Panc1 (cell line): Measurements from ENCODE around the gene DAB1. TPM values are rescaled to one million over a fixed set of nuclear protein-coding genes. Genes with fewer than 3 reads are reported as not detected.

Source experiments
- ATAC-seq: fragments of 200-7000 bp; cut with Tn5 transposase; 2 replicates; pipeline ENCODE4 v1.9.1; 2020; ENCODE audit warnings: mild to moderate bottlenecking, moderate library complexity
- BruUV-seq: library from RNA; stranded (reverse); fragments of 400-500 nt; replicated peaks from 2 replicates; lab custom pipeline; 2021; lab: Mats Ljungman, UMichigan
- CTCF ChIA-PET: fragments of 300-600 bp; sonication (Branson Sonifier 250); formaldehyde crosslinking; loops from one replicate; lab custom pipeline; 2022; ENCODE audit warnings: antibody characterized with exemption; lab: Charles Lee
- POLR2A ChIA-PET: fragments of 300-600 bp; sonication (Branson Sonifier 250); formaldehyde crosslinking; loops from one replicate; lab custom pipeline; 2022; ENCODE audit warnings: antibody characterized with exemption; lab: Charles Lee
- DNase-seq: peaks from one replicate; pipeline ENCODE4 v3.0.0-alpha.2; 2010; ENCODE audit warnings: low read depth, low spot score
- H3K27ac ChIP-seq: 2 replicates; pipeline ENCODE4 v1.5.1; 2011; ENCODE audit warnings: mild to moderate bottlenecking, low read length, inconsistent platforms
- H3K27me3 ChIP-seq: fragments of 200-500 bp; sonication (Bioruptor generic); 2 replicates; pipeline ENCODE4 v1.6.0; 2014; ENCODE audit warnings: low read length, inconsistent platforms; ENCODE audit not compliant: control insufficient read depth, insufficient read depth
- H3K36me3 ChIP-seq: fragments of 200-500 bp; sonication (Bioruptor generic); 2 replicates; pipeline ENCODE4 v1.5.1; 2014; ENCODE audit warnings: inconsistent platforms, mild to moderate bottlenecking, low read length, moderate library complexity; ENCODE audit not compliant: control insufficient read depth, insufficient read depth
- H3K4me1 ChIP-seq: 2 replicates; pipeline ENCODE4 v1.5.1; 2011; ENCODE audit warnings: inconsistent platforms, mild to moderate bottlenecking, low read length, moderate library complexity; ENCODE audit not compliant: control insufficient read depth, insufficient read depth
- H3K4me3 ChIP-seq, 2 experiments: 2 replicates each; pipeline ENCODE4 v1.5.1; 2011 to 2012; ENCODE audit warnings: low read depth in 2 of 2, low read length in 2 of 2, mild to moderate bottlenecking in 2 of 2, inconsistent platforms in 1 of 2, moderate library complexity in 1 of 2
- H3K9me3 ChIP-seq: fragments of 200-500 bp; sonication (Bioruptor generic); 2 replicates; pipeline ENCODE4 v1.5.1; 2014; ENCODE audit warnings: low read depth, mild to moderate bottlenecking, inconsistent platforms, low read length, moderate library complexity; ENCODE audit not compliant: control insufficient read depth, insufficient read depth
- CTCF ChIP-seq: fragments of 450-650 bp; IDR thresholded peaks from 2 replicates; pipeline ENCODE4 v1.5.1; 2017; ENCODE audit warnings: mild to moderate bottlenecking
- POLR2AphosphoS5 ChIP-seq: IDR thresholded peaks from 2 replicates; pipeline ENCODE4 v1.6.1; 2012; ENCODE audit warnings: mild to moderate bottlenecking, low read depth, low read length, moderate library complexity
- REST ChIP-seq, 2 experiments: IDR thresholded peaks; 2 replicates each; pipeline ENCODE4 v1.6.1; 2011 to 2012; ENCODE audit warnings: low read depth in 2 of 2, control low read depth in 1 of 2, low read length in 1 of 2, mild to moderate bottlenecking in 1 of 2, moderate library complexity in 1 of 2; ENCODE audit not compliant: insufficient read depth in 1 of 2
- SIN3A ChIP-seq: IDR thresholded peaks from 2 replicates; pipeline ENCODE4 v1.6.1; 2012; ENCODE audit warnings: low read depth, mild to moderate bottlenecking, low read length, moderate library complexity, borderline replicate concordance; ENCODE audit not compliant: insufficient read depth
- TCF7L2 ChIP-seq: IDR thresholded peaks from 2 replicates; pipeline ENCODE4 v1.6.1; 2011; ENCODE audit warnings: mild to moderate bottlenecking, low read depth, low read length, inconsistent platforms
- in situ Hi-C: cut with HindIII; loops from 2 replicates; pipeline ENCODE4 v1.10.0; 2016; ENCODE audit warnings: low sequenced_read_pairs, low pct_unique_long_range_greater_than_20kb
- intact Hi-C: fragments of 100-400 bp; cut with micrococcal nuclease; formaldehyde crosslinking; loops from one replicate; pipeline ENCODE4 v1.10.0; 2022; ENCODE audit not compliant: unreplicated experiment
- total RNA-seq: library from RNA; stranded (reverse); gene quantifications from one replicate; pipeline ENCODE4 v1.2.1, GENCODE V29; 2021; ENCODE audit not compliant: unreplicated experiment

Gene DAB1
- total RNA-seq, 1 experiment from 2014 or later = 0.05 TPM

- H3K4me3 ChIP-seq = no peak overlapping the region
- ChIA-PET POLR2A (no interaction called here), CTCF (no interaction called here)
- no peak for ATAC-seq
- in situ Hi-C loops = no loop called here
- TF ChIP-seq CTCF (no peak), SIN3A (no peak), REST (IDR thresholded peaks at IDR 0.05; ENCODE audit: insufficient read depth in 1 of 2, low read depth in 2 of 2, low read length in 1 of 2) (no peak), TCF7L2 (no peak), POLR2AphosphoS5 (no peak)
- intact Hi-C loops = loop anchor here (10.0 kb wide), 1 partner anchor 202 kb away; no protein-coding TSS in a partner anchor
- no peaks in the 10 kb centered on the region for H3K36me3 ChIP-seq
- DNase-seq = no peak
- H3K27ac ChIP-seq = no peak overlapping the region
- H3K9me3 ChIP-seq = no peaks in the 10 kb centered on the region
- no peaks in the 10 kb centered on the region for H3K4me1 ChIP-seq
- BruUV-seq = no TSS peak
- 0 out of 2 replicates have a peak, but pooled peaks cover 3% of the 10 kb centered on the region for H3K27me3 ChIP-seq
These were observed 386.9 kb downstream of the DAB1 start for GRCh38 chr1:57036641-57037579.

GRCh38 chr1:57034713-57035112, 389.1 kb downstream of the DAB1 start:
- in situ Hi-C loops (no loop called here), intact Hi-C loops (loop anchor here (10.0 kb wide), 1 partner anchor 200 kb away; no protein-coding TSS in a partner anchor)
- no TSS peak for BruUV-seq
- TF ChIP-seq REST (IDR thresholded peaks at IDR 0.05; ENCODE audit: insufficient read depth in 1 of 2, low read depth in 2 of 2, low read length in 1 of 2) (no peak), SIN3A (no peak), TCF7L2 (no peak), POLR2AphosphoS5 (no peak), CTCF (no peak)
- POLR2A ChIA-PET = no interaction called here
- no peak for ATAC-seq
- Histone ChIP-seq H3K4me3 (no peak overlapping the region), H3K9me3 (no peaks in the 10 kb centered on the region), H3K4me1 (no peaks in the 10 kb centered on the region), H3K27ac (no peak overlapping the region), H3K27me3 (no peaks in the 10 kb centered on the region), H3K36me3 (no peaks in the 10 kb centered on the region)
- DNase-seq = no peak
- CTCF ChIA-PET = no interaction called here
